GM23248 (cell line): Measurements from ENCODE around the gene ALDH1A3. TPM values are rescaled to one million over a fixed set of nuclear protein-coding genes. Genes with fewer than 3 reads are reported as not detected.

Source experiments
- DNase-seq: peaks from one replicate; pipeline ENCODE4 v3.0.0-alpha.2; 2015
- H2AFZ ChIP-seq: fragments of 200-600 bp; sonication (generic); 2 replicates; pipeline ENCODE4 v1.6.1; 2016; ENCODE audit warnings: antibody characterized with exemption
- H3F3A ChIP-seq: fragments of 200-600 bp; sonication (generic); 2 replicates; pipeline ENCODE4 v1.6.1; 2016; ENCODE audit warnings: mild to moderate bottlenecking, antibody characterized with exemption, mixed run types; ENCODE audit not compliant: insufficient read depth
- H3K27ac ChIP-seq: fragments of 200-600 bp; sonication (generic); 2 replicates; pipeline ENCODE4 v1.5.1; 2016; ENCODE audit warnings: mild to moderate bottlenecking
- H3K27me3 ChIP-seq: fragments of 200-600 bp; sonication (generic); replicated peaks from 2 replicates; pipeline ENCODE4 v1.6.1; 2016; ENCODE audit warnings: mild to moderate bottlenecking; ENCODE audit not compliant: insufficient read depth
- H3K36me3 ChIP-seq: fragments of 200-600 bp; sonication (generic); 2 replicates; pipeline ENCODE4 v1.6.1; 2016; ENCODE audit warnings: low read depth, mild to moderate bottlenecking
- H3K4me1 ChIP-seq: fragments of 200-600 bp; sonication (generic); 2 replicates; pipeline ENCODE4 v1.6.1; 2016; ENCODE audit warnings: mild to moderate bottlenecking; ENCODE audit not compliant: insufficient read depth
- H3K4me2 ChIP-seq: fragments of 200-600 bp; sonication (generic); one replicate; pipeline ENCODE4 v1.6.1; 2016; ENCODE audit warnings: mild to moderate bottlenecking; ENCODE audit not compliant: unreplicated experiment
- H3K4me3 ChIP-seq: fragments of 200-600 bp; sonication (generic); 2 replicates; pipeline ENCODE4 v1.5.1; 2016; ENCODE audit warnings: mild to moderate bottlenecking
- H3K79me2 ChIP-seq: fragments of 200-600 bp; sonication (generic); 2 replicates; pipeline ENCODE4 v1.6.1; 2016; ENCODE audit warnings: mild to moderate bottlenecking; ENCODE audit not compliant: insufficient read depth
- H3K9ac ChIP-seq: fragments of 200-600 bp; sonication (generic); 2 replicates; pipeline ENCODE4 v1.6.1; 2016; ENCODE audit warnings: mild to moderate bottlenecking
- H3K9me2 ChIP-seq: fragments of 200-600 bp; sonication (generic); 2 replicates; pipeline ENCODE4 v1.6.1; 2016; ENCODE audit warnings: mixed run types, mild to moderate bottlenecking, moderate library complexity; ENCODE audit not compliant: insufficient read depth
- H3K9me3 ChIP-seq: fragments of 200-600 bp; sonication (generic); one replicate; pipeline ENCODE4 v1.6.1; 2017; ENCODE audit warnings: low read depth
- H4K20me1 ChIP-seq: fragments of 200-600 bp; sonication (generic); 2 replicates; pipeline ENCODE4 v1.6.0; 2016; ENCODE audit not compliant: insufficient read depth
- EZH2 ChIP-seq: fragments of 200-600 bp; sonication (generic); IDR thresholded peaks from 2 replicates; pipeline ENCODE4 v1.6.1; 2018; ENCODE audit warnings: antibody characterized with exemption, mild to moderate bottlenecking; ENCODE audit not compliant: insufficient read depth, poor library complexity, severe bottlenecking
- EZH2phosphoT487 ChIP-seq: fragments of 200-600 bp; sonication (generic); IDR thresholded peaks from 2 replicates; pipeline ENCODE4 v1.6.1; 2018; ENCODE audit warnings: antibody characterized with exemption, moderate library complexity, mild to moderate bottlenecking, low read depth; ENCODE audit not compliant: insufficient read depth
- WGBS, 2 experiments: methylation state at CpG; one replicate each; pipeline ENCODE4 v1.1.6; 2015 to 2017; ENCODE audit warnings: low lambda C conversion rate in 2 of 2, low coverage in 1 of 2; ENCODE audit errors: missing lambda C conversion rate in 2 of 2; 5-methylcytosine and 5-hydroxymethylcytosine counted together
- in situ Hi-C: fragments of 300-500 bp; cut with MboI; formaldehyde crosslinking; loops from 2 replicates; pipeline ENCODE4 v1.15.0; 2020
- polyA plus RNA-seq: library from polyadenylated mRNA; unstranded; fragments of >200 nt; fragmentation: Nextera tagmentation; extraction: Ambion mirVana; gene quantifications from 2 replicates; pipeline ENCODE4 v1.2.1, GENCODE V29; 2016
- total RNA-seq: library from RNA; depleted of rRNA; stranded (reverse); fragments of >200 nt; shearing (Covaris generic); gene quantifications from 2 replicates; pipeline ENCODE4 v1.2.3, GENCODE V29; 2014

Gene ALDH1A3
- total and polyA plus RNA-seq, 2 experiments from 2014 or later: 4.8 to 9.9 TPM

DNA sequence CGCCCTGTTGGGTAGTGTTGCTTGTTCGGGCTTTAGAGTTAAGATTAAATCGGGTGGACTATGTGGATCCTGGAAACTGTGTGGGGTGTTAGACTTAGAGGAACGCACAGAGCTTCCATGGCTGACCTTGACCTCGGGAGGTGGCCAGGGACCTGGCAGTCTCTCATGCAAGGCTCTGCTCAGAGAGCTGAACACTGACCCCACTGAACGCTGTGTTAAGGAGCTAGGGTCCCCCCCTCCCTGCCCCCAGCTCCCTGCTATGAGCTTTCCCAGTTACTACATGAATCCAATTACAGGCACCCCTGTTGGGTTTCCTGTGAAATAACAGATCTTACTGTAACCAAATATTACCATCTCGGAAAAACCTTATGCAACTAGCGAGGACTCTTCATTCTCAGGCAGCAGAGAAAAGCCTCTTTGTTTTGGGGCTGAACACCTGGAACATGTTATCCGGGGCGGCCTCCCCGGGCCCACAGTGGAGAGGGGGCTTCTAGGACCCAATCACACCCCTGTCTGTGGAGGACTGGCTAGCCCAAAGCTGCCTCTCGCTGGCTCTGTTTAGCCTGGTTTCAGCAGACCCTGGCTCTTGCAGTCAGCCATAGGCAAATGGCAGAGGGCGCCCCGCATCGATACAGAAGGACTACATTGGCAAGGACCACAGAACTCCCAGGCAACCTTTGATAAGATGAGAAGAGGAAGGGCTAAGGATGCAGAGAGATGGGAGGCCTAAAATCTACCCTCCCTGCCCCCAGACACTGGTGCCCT lies 25.8 kb upstream of the ALDH1A3 start:
- TF ChIP-seq EZH2: no peak
- no peak for TF ChIP-seq EZH2phosphoT487
- in situ Hi-C loops: no loop called here
- no peaks in the 10 kb centered on the region for H3K4me1 ChIP-seq
- H2AFZ ChIP-seq: no peak overlapping the region
- H3K9me3 ChIP-seq: no peaks in the 10 kb centered on the region
- no peaks in the 10 kb centered on the region for H4K20me1 ChIP-seq
- no peaks in the 10 kb centered on the region for H3K9me2 ChIP-seq
- H3K27me3 ChIP-seq: no peaks in the 10 kb centered on the region
- no peaks in the 10 kb centered on the region for H3K79me2 ChIP-seq
- 95 to 97% methylated on average over 15 of the region's 15 CpGs for WGBS, 2 experiments
- H3K36me3 ChIP-seq: no peaks in the 10 kb centered on the region
- H3K9ac ChIP-seq: no peak overlapping the region
- no peaks in the 10 kb centered on the region for H3F3A ChIP-seq
- no peak overlapping the region for H3K4me3 ChIP-seq
- DNase-seq: no peak
- H3K27ac ChIP-seq: no peak overlapping the region
- H3K4me2 ChIP-seq: no peak overlapping the region

DNA sequence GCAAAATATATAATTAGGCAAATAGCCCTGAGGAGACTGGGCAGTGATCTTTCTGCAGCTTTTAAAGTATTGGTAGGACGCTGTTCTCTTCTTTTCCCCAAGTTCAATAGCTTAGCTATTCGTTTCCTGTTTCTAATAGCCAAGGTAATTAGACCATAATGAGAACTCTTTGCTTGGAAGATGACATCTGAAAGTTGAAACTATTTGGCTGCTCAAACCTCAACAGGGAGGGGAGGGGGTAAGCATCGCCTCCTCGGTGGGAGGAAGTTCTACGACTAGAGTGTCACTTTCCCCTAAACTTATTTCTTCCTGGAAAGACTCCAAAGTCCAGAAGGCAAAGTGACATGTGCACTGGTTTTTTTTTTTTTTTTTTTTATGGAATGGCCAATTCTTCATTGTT lies 22.8 kb upstream of the ALDH1A3 start:
- DNase-seq: no peak
- Histone ChIP-seq H3K4me2 (no peak overlapping the region), H3K27ac (no peak overlapping the region), H4K20me1 (no peaks in the 10 kb centered on the region), H3K9ac (no peak overlapping the region), H3K36me3 (no peaks in the 10 kb centered on the region), H3K9me3 (no peaks in the 10 kb centered on the region), H3K9me2 (no peaks in the 10 kb centered on the region), H3K27me3 (no peaks in the 10 kb centered on the region), H3K4me3 (no peak overlapping the region), H2AFZ (no peak overlapping the region), H3K4me1 (no peaks in the 10 kb centered on the region), H3K79me2 (no peaks in the 10 kb centered on the region), H3F3A (no peaks in the 10 kb centered on the region)
- in situ Hi-C loops: no loop called here
- no peak for TF ChIP-seq EZH2
- TF ChIP-seq EZH2phosphoT487: no peak
- 30 to 45% methylated on average over 5 of the region's 5 CpGs for WGBS, 2 experiments

DNA sequence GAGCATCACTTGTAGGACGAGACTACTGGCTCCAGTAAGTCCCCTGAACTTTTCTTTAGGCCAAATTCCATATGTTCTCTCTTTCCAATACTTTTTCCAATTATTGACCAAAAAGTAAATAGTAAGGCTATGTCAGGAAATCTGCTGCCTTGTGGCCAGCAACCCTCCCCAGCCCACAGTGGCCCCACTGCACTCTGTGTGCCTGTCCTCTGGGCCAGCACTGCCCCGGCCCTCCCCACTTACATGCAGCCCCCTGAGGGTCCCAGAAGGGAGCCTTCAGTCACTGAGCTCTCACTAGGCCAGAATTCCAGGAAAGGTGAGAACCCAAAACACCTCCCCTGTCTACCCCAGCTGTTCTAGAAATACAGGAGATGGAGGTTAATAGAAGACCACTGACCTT lies 21.3 kb upstream of the ALDH1A3 start:
- WGBS, 2 experiments: 84 to 86% methylated on average over 2 of the region's 2 CpGs

DNA sequence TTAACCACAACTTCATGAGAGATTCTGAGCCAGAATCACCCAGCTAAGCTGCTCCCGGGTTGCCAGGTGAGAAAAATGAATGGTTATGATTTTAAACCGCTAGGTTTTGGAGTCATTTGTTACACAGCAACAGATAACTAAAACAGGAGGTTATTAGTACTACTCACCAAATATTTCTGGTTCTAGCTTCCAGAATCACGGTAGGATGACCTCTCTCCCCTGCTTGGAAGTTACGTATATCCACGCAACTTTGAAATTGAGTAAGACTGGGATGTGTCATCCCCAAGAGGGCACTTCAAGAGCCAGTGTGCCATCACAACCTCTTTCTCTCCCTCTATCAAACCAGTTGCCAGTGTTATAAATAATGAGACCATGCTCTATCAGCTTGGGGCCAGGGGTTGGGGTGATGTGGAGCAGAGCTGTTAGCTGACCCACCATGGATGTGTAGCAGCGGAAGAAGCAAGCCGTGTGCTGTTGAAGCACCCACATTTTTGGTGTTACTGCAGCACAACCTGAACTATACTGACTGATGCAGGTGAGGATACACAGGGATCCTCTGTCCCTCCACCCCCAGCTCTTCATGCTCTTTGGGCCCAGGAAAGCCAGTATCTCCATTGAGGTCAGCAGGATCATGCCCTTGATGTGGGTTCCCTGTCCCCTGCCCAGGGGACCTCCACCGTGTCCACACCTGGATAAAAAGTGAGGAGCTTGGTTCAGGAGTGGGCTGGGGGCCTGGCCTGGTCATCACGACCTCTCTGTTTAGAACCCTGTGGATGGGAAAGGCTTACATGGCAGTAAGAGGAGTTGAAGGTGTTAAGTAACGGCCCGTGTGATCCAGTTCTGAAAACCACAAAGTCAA lies 19.4 kb upstream of the ALDH1A3 start:
- in situ Hi-C loops: no loop called here
- Histone ChIP-seq H3K36me3 (no peaks in the 10 kb centered on the region), H3K4me1 (peaks cover 5% of the 10 kb centered on the region; the same call in 1 of the 2 replicates), H4K20me1 (no peaks in the 10 kb centered on the region), H3K27me3 (no peaks in the 10 kb centered on the region), H3K9me3 (no peaks in the 10 kb centered on the region), H3K4me2 (no peak overlapping the region), H3K9me2 (no peaks in the 10 kb centered on the region), H3K4me3 (no peak overlapping the region), H3K9ac (no peak overlapping the region), H3K27ac (no peak overlapping the region), H2AFZ (no peak overlapping the region), H3K79me2 (no peaks in the 10 kb centered on the region), H3F3A (no peaks in the 10 kb centered on the region)
- DNase-seq: no peak
- WGBS, 2 experiments: 89 to 91% methylated on average over 11 of the region's 11 CpGs
- no peak for TF ChIP-seq EZH2
- TF ChIP-seq EZH2phosphoT487: no peak

More for the DNA sequence above, 21.3 kb upstream of the ALDH1A3 start:
- TF ChIP-seq EZH2phosphoT487 (no peak), EZH2 (no peak)
- Histone ChIP-seq H3K9me3 (no peaks in the 10 kb centered on the region), H3K27ac (no peak overlapping the region), H3K4me1 (peaks cover 3% of the 10 kb centered on the region; the same call in 1 of the 2 replicates), H3K79me2 (no peaks in the 10 kb centered on the region), H4K20me1 (no peaks in the 10 kb centered on the region), H3F3A (no peaks in the 10 kb centered on the region), H2AFZ (no peak overlapping the region), H3K4me3 (no peak overlapping the region), H3K9me2 (no peaks in the 10 kb centered on the region), H3K36me3 (no peaks in the 10 kb centered on the region), H3K9ac (no peak overlapping the region), H3K27me3 (no peaks in the 10 kb centered on the region), H3K4me2 (no peak overlapping the region)
- DNase-seq: no peak
- in situ Hi-C loops: no loop called here
